Measurements from ENCODE around the gene ZNF490.

Gene ZNF490

GRCh38 chr19:12610540-12611360 is at the start of gene ZNF490, which contains the start of gene ZNF791:
TSS of gene ZNF490 (minus strand) at chr19:12610813. CDS start at chr19:12610680, 133 bp downstream.
TSS of gene ZNF791 (plus strand) at chr19:12610920. CDS start at chr19:12611080, 160 bp downstream.
- TF ChIP-seq CTCF (IDR thresholded peaks at IDR 0.05; ENCODE audit: low read depth, low read length): no peak; the same call in 1 of the 2 replicates
- peak; percentile 92 for DNase-seq (ENCODE audit: extremely low read depth, low read depth)

- DNase-seq (ENCODE audit: extremely low read depth, low read depth): no peak
- TF ChIP-seq CTCF (IDR thresholded peaks at IDR 0.05; ENCODE audit: low read depth, low read length): no peak
Measured at GRCh38 chr19:12657966-12658365, 47.4 kb upstream of the ZNF490 start.

- no peak for DNase-seq (ENCODE audit: extremely low read depth, low read depth)
- TF ChIP-seq CTCF (IDR thresholded peaks at IDR 0.05; ENCODE audit: low read depth, low read length): no peak
Measured at GRCh38 chr19:12656899-12657571, 46.4 kb upstream of the ZNF490 start.

- no peak for DNase-seq (ENCODE audit: extremely low read depth, low read depth)
- TF ChIP-seq CTCF (IDR thresholded peaks at IDR 0.05; ENCODE audit: low read depth, low read length): no peak
Measured at GRCh38 chr19:12655546-12655945, 44.9 kb upstream of the ZNF490 start.

GRCh38 chr19:12652219-12652618 is 41.6 kb upstream of the ZNF490 start:
- no peak for DNase-seq (ENCODE audit: extremely low read depth, low read depth)
- TF ChIP-seq CTCF (IDR thresholded peaks at IDR 0.05; ENCODE audit: low read depth, low read length): no peak

- DNase-seq (ENCODE audit: extremely low read depth, low read depth): no peak
- no peak for TF ChIP-seq CTCF (IDR thresholded peaks at IDR 0.05; ENCODE audit: low read depth, low read length)
Measured at GRCh38 chr19:12649941-12650340, 39.3 kb upstream of the ZNF490 start.

GRCh38 chr19:12648088-12648487 is 37.5 kb upstream of the ZNF490 start:
- DNase-seq (ENCODE audit: extremely low read depth, low read depth): no peak
- peak; percentile 21 for TF ChIP-seq CTCF (IDR thresholded peaks at IDR 0.05; ENCODE audit: low read depth, low read length)

Measured in AG09319 (cell line).